Liver (tissue), 9 donors: Measurements from ENCODE around the gene GAGE10. TPM values are rescaled to one million over a fixed set of nuclear protein-coding genes. Genes with fewer than 3 reads are reported as not detected.
A peak's percentile ranks its signal among the peaks of the same experiment; 100 is the strongest.

ENCODE experiments used
- DNase-seq: peaks from one replicate; pipeline ENCODE4 v3.0.0-alpha.2; 2017; ENCODE audit warnings: low spot score
- H3K27ac ChIP-seq, 2 donors: one replicate each; pipeline ENCODE4 v1.7.0; 2013; ENCODE audit warnings: inconsistent platforms in 2 of 2, low read length in 2 of 2, control low read depth in 1 of 2, low read depth in 1 of 2, mild to moderate bottlenecking in 1 of 2
- H3K27me3 ChIP-seq, 4 donors: one replicate each; pipeline versions ENCODE4 v1.6.1 to v1.7.0; 2013; ENCODE audit warnings: low read length in 3 of 4, inconsistent platforms in 1 of 4, mild to moderate bottlenecking in 1 of 4, moderate library complexity in 1 of 4; ENCODE audit not compliant: control insufficient read depth in 4 of 4, insufficient read depth in 4 of 4
- H3K36me3 ChIP-seq, 4 donors: one replicate each; pipeline versions ENCODE4 v1.6.1 to v1.7.0; 2013; ENCODE audit warnings: low read length in 3 of 4, mild to moderate bottlenecking in 3 of 4, low read depth in 1 of 4, moderate library complexity in 1 of 4; ENCODE audit not compliant: control insufficient read depth in 4 of 4, insufficient read depth in 3 of 4
- H3K4me1 ChIP-seq, 4 donors: one replicate each; pipeline versions ENCODE4 v1.6.1 to v1.7.0; 2013; ENCODE audit warnings: low read length in 3 of 4, mild to moderate bottlenecking in 3 of 4, moderate library complexity in 1 of 4; ENCODE audit not compliant: control insufficient read depth in 4 of 4, insufficient read depth in 4 of 4
- H3K4me3 ChIP-seq, 3 donors: one replicate each; pipeline versions ENCODE4 v1.6.1 to v1.7.0; 2013; ENCODE audit warnings: low read length in 3 of 3, control low read depth in 1 of 3, low read depth in 1 of 3, mild to moderate bottlenecking in 1 of 3
- H3K9ac ChIP-seq, 2 donors: one replicate each; pipeline ENCODE4 v1.7.0; 2013; ENCODE audit warnings: low read length in 2 of 2, mild to moderate bottlenecking in 2 of 2, moderate library complexity in 2 of 2, control low read depth in 1 of 2, low read depth in 1 of 2
- H3K9me3 ChIP-seq, 4 donors: one replicate each; pipeline versions ENCODE4 v1.6.1 to v1.7.0; 2013; ENCODE audit warnings: low read length in 3 of 4; ENCODE audit not compliant: control insufficient read depth in 4 of 4
- CTCF ChIP-seq: fragments of 150-350 bp; IDR thresholded peaks from 2 replicates; pipeline ENCODE4 v1.5.1; 2017; ENCODE audit warnings: improper control_type of control experiment, low read depth, low read length; ENCODE audit not compliant: missing input control
- EGR1 ChIP-seq, 2 donors: IDR thresholded peaks; 2 replicates each; pipeline ENCODE4 v1.6.1; 2016 to 2018; ENCODE audit warnings: antibody characterized with exemption in 2 of 2, low read depth in 2 of 2
- FOXA1 ChIP-seq: IDR thresholded peaks from 2 replicates; pipeline ENCODE4 v1.6.1; 2016; ENCODE audit warnings: antibody characterized with exemption
- FOXA2 ChIP-seq: IDR thresholded peaks from 2 replicates; pipeline ENCODE4 v1.6.1; 2016; ENCODE audit warnings: antibody characterized with exemption
- GABPA ChIP-seq, 2 donors: IDR thresholded peaks in 1 of 2; conservative IDR thresholded peaks in 1 of 2; 2 replicates each; pipeline ENCODE4 v1.6.1; 2016; ENCODE audit warnings: antibody characterized with exemption in 2 of 2, mild to moderate bottlenecking in 1 of 2, moderate library complexity in 1 of 2
- HNF4G ChIP-seq: IDR thresholded peaks from 2 replicates; pipeline ENCODE4 v1.6.1; 2016; ENCODE audit warnings: antibody characterized with exemption
- JUND ChIP-seq, 2 donors: IDR thresholded peaks; 2 replicates each; pipeline ENCODE4 v1.6.1; 2016; ENCODE audit warnings: antibody characterized with exemption in 2 of 2
- NR2F2 ChIP-seq: IDR thresholded peaks from 2 replicates; pipeline ENCODE4 v1.6.1; 2016; ENCODE audit warnings: antibody characterized with exemption
- RAD21 ChIP-seq, 2 donors: IDR thresholded peaks; 2 replicates each; pipeline ENCODE4 v1.6.1; 2016; ENCODE audit warnings: antibody characterized with exemption in 2 of 2, mild to moderate bottlenecking in 2 of 2
- RXRA ChIP-seq, 2 donors: IDR thresholded peaks; 2 replicates each; pipeline ENCODE4 v1.6.1; 2017 to 2018; ENCODE audit warnings: antibody characterized with exemption in 2 of 2, mild to moderate bottlenecking in 1 of 2
- SP1 ChIP-seq: IDR thresholded peaks from 2 replicates; pipeline ENCODE4 v1.6.1; 2018; ENCODE audit warnings: antibody characterized with exemption, mild to moderate bottlenecking
- YY1 ChIP-seq: IDR thresholded peaks from 2 replicates; pipeline ENCODE4 v1.6.1; 2016; ENCODE audit warnings: antibody characterized with exemption, mild to moderate bottlenecking
- ZBTB33 ChIP-seq: IDR thresholded peaks from 2 replicates; pipeline ENCODE4 v1.6.1; 2016; ENCODE audit warnings: antibody characterized with exemption
- WGBS: extraction: QIAGEN DNeasy Blood & Tissue Kit; methylation state at CpG from one replicate; pipeline ENCODE4 v1.1.7; 2013; 5-methylcytosine and 5-hydroxymethylcytosine counted together
- polyA plus RNA-seq, 2 donors: library from polyadenylated mRNA; stranded (reverse) in 1 of 2; unstranded in 1 of 2; fragments of 200-250 nt in 1 of 2; fragments of >200 nt in 1 of 2; fragmentation: Nextera tagmentation in 1 of 2; extraction: Ambion mirVana in 1 of 2; gene quantifications; one replicate each; pipeline versions ENCODE4 v1.2.1 to v1.2.3, GENCODE V29; 2013 to 2015
- total RNA-seq, 2 donors: library from RNA; depleted of rRNA; stranded (reverse); fragments of >200 nt; gene quantifications; one replicate each; pipeline ENCODE4 v1.2.3, GENCODE V29; 2014
- TF ChIP-seq, protein P1 (sequence below): IDR thresholded peaks from 2 replicates; pipeline ENCODE4 v1.6.1; 2016; ENCODE audit warnings: antibody characterized with exemption
- TF ChIP-seq, protein P2 (sequence below): IDR thresholded peaks from 2 replicates; pipeline ENCODE4 v1.6.1; 2016; ENCODE audit warnings: antibody characterized with exemption, mild to moderate bottlenecking
- donor health status: healthy.
- donor health status: healthy.
- donor health status: healthy.
- donor health status: healthy.
- donor health status: healthy.

The GAGE10 gene
- total and polyA plus RNA-seq, 4 donors = not detected

GRCh38 chrX:49271341-49271740, 32.1 kb upstream of the GAGE10 start:
- Histone ChIP-seq H3K4me1 (peaks cover 9 to 47% (median 29%) of the 10 kb centered on the region in 4 donors), H3K9ac (no peak overlapping the region), H3K27ac (no peak overlapping the region), H3K36me3 (no peaks in the 10 kb centered on the region), H3K9me3 (no peaks in the 10 kb centered on the region), H3K4me3 (peak overlapping the region in 1 of 3 donors; percentile 81), H3K27me3 (no peaks in the 10 kb centered on the region)
- TF ChIP-seq JUND (IDR thresholded peaks at IDR 0.05) = no peak
- no peak for TF ChIP-seq GABPA (IDR thresholded peaks at IDR 0.05 in 1 of 2, conservative IDR thresholded peaks at IDR 0.05 in 1 of 2)
- TF ChIP-seq FOXA1 = no peak
- TF ChIP-seq NR2F2 = no peak
- no peak for TF ChIP-seq HNF4G
- TF ChIP-seq CTCF = no peak
- no peak for DNase-seq
- 84% methylated on average over 2 of the region's 2 CpGs for WGBS

GRCh38 chrX:49272421-49272820, 31.0 kb upstream of the GAGE10 start:
- Histone ChIP-seq H3K36me3 (no peaks in the 10 kb centered on the region), H3K4me1 (peaks cover 9 to 37% (median 21%) of the 10 kb centered on the region in 4 donors), H3K27ac (no peak overlapping the region), H3K9me3 (no peaks in the 10 kb centered on the region), H3K4me3 (no peak overlapping the region), H3K9ac (no peak overlapping the region), H3K27me3 (no peaks in the 10 kb centered on the region)
- WGBS = 66% methylated on average over 6 of the region's 6 CpGs
- TF ChIP-seq RAD21 (IDR thresholded peaks at IDR 0.05) (no peak), ZBTB33 (no peak), HNF4G (no peak), EGR1 (IDR thresholded peaks at IDR 0.05; ENCODE audit: low read depth in 2 of 2) (no peak), NR2F2 (no peak), CTCF (no peak), FOXA2 (no peak), RXRA (IDR thresholded peaks at IDR 0.05) (no peak), SP1 (no peak), YY1 (no peak)
- TF ChIP-seq, protein P1, sequence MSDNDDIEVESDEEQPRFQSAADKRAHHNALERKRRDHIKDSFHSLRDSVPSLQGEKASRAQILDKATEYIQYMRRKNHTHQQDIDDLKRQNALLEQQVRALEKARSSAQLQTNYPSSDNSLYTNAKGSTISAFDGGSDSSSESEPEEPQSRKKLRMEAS = no peak
- TF ChIP-seq, protein P2, sequence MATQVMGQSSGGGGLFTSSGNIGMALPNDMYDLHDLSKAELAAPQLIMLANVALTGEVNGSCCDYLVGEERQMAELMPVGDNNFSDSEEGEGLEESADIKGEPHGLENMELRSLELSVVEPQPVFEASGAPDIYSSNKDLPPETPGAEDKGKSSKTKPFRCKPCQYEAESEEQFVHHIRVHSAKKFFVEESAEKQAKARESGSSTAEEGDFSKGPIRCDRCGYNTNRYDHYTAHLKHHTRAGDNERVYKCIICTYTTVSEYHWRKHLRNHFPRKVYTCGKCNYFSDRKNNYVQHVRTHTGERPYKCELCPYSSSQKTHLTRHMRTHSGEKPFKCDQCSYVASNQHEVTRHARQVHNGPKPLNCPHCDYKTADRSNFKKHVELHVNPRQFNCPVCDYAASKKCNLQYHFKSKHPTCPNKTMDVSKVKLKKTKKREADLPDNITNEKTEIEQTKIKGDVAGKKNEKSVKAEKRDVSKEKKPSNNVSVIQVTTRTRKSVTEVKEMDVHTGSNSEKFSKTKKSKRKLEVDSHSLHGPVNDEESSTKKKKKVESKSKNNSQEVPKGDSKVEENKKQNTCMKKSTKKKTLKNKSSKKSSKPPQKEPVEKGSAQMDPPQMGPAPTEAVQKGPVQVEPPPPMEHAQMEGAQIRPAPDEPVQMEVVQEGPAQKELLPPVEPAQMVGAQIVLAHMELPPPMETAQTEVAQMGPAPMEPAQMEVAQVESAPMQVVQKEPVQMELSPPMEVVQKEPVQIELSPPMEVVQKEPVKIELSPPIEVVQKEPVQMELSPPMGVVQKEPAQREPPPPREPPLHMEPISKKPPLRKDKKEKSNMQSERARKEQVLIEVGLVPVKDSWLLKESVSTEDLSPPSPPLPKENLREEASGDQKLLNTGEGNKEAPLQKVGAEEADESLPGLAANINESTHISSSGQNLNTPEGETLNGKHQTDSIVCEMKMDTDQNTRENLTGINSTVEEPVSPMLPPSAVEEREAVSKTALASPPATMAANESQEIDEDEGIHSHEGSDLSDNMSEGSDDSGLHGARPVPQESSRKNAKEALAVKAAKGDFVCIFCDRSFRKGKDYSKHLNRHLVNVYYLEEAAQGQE = no peak
- no peak for DNase-seq
